ENCODE data around the gene OGDH.

Gene OGDH

DNA sequence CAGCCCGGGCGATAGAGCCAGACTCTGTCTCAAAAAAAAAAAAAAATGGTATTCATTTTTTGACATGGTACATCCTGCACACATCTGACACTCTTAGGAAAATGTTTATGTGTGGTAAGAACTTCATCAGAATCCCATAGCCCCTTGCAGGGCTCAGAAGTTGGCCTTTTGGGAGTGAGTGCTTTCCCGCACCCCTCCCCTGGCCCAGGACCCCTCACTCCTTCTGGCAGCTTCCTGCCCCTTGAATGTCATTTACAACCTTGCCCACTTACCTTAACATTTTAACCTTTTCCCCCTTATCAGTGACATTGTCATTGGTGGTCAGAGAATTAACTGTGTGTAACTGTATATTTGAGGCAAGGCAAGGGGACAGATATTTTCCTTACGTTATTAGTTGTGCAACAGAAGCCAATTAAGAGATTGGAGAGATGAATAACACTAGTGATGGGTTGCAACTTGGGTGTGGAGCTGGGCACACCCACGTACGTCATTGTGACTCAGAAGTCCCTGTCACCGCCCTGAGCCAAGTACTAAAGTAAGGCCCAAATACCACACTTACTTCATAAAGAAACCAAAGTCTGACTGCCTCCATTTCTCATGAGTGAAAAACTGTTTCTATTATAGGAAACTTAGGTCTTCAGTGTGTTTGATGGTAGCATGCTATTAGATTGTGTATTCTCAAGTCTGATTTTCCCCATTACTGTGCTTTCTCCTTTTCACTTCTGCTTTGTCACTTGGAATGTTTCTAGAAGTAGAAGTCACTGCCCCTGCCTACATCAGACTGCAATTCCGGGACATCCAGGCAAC is 31.6 kb downstream of the OGDH start:
- peak; percentile 50 to 75 for DNase-seq (ENCODE audit: low read depth in 2 of 2)

DNA sequence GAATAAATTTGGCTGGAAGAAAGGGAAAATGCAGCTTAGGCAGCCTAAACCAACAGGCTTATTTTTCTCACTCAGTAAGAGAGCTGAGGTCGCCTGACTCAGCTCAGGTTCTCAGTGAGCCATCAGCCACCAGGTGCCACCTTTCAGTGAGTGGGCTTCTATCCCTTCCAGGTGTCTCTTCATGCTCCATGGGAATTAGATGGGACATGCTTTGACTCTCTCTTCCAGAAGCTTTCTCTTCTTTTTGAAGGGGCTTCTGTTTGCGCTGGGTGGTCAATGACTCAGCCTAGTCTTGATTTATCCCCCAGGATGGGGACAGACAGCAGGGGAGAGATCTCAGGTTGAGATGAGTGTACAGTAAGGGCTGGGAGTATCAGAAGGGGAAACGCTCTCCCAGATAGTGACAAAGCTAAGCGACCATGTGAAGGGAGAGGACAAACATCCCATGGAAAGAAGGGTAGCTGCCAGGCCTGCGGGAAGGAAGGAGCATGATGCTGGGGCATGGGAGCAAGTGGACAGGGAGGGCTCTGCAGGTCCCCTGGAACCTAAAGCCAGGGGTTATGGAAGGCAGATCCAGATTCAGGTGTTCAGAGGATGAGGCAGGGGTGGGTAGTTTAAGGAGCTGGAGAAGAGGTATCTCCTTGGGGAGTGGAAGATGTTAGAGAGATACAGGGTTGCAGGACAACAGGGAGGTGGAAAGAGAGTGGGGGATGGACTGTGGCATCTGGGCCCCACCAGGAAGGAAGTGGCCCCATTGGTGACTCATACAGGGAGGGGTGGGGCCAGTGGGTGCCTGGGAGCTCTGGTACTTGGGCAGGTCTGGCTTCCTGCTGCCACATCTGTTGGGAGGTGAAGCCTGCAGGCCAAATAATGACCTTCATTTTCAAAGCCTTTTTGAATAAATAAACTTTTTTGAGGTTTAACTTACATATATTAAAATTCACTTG is 32.5 kb downstream of the OGDH start:
- DNase-seq (ENCODE audit: low read depth in 2 of 2) = peak; percentile 63

DNA sequence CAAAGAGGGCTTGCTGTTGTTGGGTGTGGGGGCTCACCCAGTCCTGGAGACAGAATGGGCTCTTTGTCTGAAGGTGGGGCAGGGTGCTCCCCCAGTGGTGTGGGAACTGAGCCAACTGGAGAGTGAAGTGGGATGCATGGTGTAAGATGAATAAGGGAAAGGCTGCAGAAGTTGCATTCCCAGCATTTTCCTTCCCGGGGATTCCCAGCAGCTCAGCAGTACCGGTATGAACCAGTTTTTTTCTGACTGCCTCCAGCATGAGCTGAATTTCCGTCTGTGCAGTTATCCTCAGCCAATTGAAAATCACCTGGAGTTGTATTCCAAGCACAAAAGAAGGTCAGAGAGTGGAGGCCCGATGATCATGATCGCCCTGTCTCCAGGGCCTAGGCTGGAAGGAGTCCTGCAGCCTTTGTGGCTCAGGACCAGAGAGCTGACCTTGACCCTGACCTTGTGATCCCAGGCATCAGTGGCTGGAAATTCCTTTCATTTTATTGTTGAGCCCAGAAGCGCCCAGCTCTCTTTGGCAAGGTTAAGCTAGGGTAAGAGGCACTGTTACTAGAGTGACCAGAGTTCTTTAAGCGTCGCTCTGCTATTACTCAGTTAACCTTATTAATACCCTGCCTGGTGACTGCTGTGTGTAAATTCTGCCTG is 33.4 kb downstream of the OGDH start:
- no peak for DNase-seq (ENCODE audit: low read depth in 2 of 2)

DNA sequence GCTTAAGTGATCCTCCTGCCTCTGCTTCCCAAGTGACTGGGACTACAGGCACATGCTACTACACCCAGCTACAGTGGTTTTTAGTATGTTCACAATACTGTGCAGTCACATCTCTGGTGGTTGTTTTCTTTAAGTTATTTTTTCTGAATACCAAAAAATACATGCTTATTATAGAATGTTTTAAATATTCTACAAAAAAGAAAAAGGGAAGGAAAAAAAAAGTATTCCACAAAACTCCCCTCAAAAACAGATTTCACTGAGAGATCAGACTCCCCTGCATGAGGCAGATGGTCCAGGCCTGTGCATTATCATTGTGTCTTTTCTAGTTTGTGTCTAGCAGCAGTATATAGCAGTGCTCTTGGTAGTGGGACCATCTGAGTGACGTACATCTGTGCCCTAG is 36.8 kb downstream of the OGDH start:
- DNase-seq (ENCODE audit: low read depth in 2 of 2) = no peak

DNA sequence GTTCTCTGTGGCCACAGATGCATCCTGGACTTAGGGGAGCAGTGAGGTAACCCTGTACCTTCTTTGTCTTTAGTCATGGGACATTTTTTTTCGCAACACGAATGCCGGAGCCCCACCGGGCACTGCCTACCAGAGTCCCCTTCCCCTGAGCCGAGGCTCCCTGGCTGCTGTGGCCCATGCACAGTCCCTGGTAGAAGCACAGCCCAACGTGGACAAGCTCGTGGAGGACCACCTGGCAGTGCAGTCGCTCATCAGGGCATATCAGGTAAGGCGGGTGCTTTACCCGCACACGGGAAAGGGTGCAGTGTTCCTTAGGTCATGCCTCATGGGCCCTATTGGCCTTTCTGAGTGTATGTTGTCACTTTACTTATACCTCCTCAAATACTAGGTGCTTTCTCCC is 38.8 kb downstream of the OGDH start:
- DNase-seq (ENCODE audit: low read depth in 2 of 2) = no peak

GRCh38 chr7:44645696-44646095 is 39.3 kb downstream of the OGDH start:
- DNase-seq (ENCODE audit: low read depth in 2 of 2) = no peak

GRCh38 chr7:44646176-44646920 is 39.9 kb downstream of the OGDH start:
- no peak for DNase-seq (ENCODE audit: low read depth in 2 of 2)

- DNase-seq (ENCODE audit: low read depth in 2 of 2) = no peak
These were observed 40.7 kb downstream of the OGDH start for GRCh38 chr7:44646921-44647636.

DNA sequence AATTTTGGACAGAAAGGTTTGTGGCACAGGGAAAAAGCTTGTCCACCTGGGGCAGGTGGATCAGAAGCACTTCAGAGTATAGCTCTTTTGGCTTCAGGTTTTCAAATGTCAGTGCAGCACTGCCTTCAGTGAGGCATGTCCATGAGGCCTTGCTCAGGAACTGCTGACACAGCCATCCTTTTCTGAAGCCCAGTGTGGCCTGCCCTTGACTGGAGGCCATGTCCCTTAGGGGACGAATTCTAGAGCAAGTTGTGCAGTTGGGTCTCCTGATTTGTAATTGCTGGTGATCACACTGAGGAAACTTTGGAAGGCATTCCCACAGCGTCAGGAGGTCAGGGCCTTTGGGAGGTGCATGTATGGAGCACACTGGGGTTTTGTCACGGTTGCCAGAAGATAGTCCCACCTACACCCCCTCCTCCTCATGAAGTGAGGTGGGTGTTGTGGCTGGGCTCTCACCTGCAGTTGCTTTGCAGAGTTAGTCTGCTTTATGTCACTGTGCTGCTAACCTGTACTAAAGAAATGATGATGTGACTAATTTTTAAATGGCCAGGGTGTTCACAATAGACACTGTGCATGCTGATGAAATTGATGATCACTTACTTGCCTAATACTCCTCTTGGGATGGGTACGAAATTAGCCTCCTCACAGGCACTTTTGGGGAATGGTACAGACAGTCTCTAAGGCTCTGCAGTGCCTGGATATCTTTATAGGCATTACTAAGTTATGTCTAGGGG is 41.7 kb downstream of the OGDH start:
- no peak for DNase-seq (ENCODE audit: low read depth in 2 of 2)

GRCh38 chr7:44650242-44650641 is 43.8 kb downstream of the OGDH start:
- no peak for DNase-seq (ENCODE audit: low read depth in 2 of 2)

- DNase-seq (ENCODE audit: low read depth in 2 of 2) = no peak
These were observed 44.3 kb downstream of the OGDH start for GRCh38 chr7:44650772-44651171.

DNA sequence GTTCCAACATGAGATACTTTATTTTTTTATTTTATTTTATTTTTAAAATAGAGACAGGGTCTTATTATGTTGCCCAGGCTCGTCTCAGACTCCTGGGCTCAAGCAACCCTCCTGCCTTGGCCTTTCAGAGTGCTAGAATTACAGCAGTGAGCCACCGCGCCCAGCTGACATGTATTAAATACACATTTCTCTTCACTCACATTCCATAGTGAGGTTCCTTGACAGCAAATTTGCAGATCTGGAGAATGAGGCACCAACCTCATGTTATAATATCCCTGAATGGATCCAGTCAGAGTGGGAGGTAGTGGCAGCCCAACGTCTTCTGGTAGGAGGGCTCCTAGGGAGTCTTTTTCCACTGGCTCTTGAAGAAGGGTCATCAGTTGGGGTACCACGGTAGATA is 46.1 kb downstream of the OGDH start:
- no peak for DNase-seq (ENCODE audit: low read depth in 2 of 2)

- DNase-seq (ENCODE audit: low read depth in 2 of 2) = no peak
These were observed 47.9 kb downstream of the OGDH start for GRCh38 chr7:44654255-44654796.

DNA sequence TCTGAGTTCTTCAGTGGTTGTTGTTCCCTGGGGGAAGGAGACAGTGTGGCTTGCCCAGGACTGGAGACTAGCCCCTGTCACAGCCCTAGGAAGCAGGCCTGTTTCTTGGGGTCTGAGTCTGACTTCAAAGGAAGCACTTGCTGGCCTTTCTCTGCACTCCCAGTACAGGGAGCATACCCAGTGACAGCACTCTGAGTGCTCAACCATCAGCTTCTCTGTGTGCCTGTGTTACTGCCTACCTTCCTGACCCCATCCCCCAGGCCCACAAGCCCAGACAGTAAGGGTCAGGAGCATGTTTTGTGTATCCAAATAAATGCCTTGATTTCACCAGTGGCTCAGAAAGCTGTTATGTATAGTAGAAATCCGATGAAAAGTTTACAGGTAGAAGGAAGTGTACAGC is 48.9 kb downstream of the OGDH start:
- no peak for DNase-seq (ENCODE audit: low read depth in 2 of 2)

DNA sequence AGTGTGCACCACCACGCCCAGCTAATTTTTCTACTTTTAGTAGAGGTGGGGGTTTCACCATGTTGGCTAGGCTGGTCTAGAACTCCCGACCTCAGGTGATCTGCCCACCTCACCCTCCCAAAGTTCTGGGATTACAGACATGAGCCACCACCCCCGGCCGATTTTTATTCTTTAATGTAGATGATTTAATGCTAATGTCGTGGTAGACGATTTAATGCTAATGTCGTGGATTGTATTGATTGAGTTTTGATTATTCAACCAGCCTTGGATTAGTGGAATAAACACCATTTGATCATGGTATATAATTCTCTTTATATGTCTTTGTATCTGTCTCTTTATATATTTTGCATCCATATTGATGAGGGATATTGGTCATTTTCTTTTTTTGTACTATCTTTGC is 52.6 kb downstream of the OGDH start:
- no peak for DNase-seq (ENCODE audit: low read depth in 2 of 2)

DNA sequence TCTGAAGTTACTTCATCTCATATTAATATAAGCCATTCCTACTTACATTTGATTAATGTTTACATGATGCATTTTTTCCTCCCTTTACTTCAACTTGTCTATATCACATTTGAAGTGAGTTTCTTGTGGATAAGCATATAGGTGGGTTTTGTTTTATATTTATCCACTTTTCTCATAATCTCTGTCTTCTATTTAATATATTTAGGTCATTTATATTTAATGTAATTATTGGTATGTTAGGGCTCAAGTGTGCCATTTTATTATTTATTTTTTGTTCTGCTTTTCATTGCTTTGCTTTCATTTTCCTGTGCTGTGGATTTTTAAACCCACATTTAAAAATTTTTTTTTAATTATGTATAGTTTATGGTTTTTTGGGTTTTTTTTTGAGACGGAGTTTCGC is 54.8 kb downstream of the OGDH start:
- DNase-seq (ENCODE audit: low read depth in 2 of 2) = no peak

GRCh38 chr7:44664780-44665461 is 58.5 kb downstream of the OGDH start:
- no peak for DNase-seq (ENCODE audit: low read depth in 2 of 2)

GRCh38 chr7:44665531-44666213 is 59.2 kb downstream of the OGDH start:
- DNase-seq (ENCODE audit: low read depth in 2 of 2) = no peak

DNA sequence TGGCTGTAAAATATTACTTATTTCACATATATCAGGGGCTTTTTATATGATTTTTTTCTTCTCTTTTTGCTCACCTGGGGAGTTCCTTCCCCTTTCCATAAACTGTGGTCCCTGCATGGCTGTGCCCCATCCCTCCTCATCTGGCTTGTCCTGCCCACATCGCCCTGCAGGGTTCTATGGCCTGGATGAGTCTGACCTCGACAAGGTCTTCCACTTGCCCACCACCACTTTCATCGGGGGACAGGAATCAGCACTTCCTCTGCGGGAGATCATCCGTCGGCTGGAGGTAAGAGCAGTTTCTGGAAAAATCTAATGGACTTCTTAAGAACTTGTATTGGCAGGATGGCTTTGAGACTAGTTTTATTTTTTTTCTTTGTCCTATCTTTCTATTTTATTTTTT is 60.1 kb downstream of the OGDH start:
- DNase-seq (ENCODE audit: low read depth in 2 of 2) = no peak
